ENCODE results near the gene DHRSX. TPM values are rescaled to one million over a fixed set of nuclear protein-coding genes. Genes with fewer than 3 reads are reported as not detected.
A peak's percentile ranks its signal among the peaks of the same experiment; 100 is the strongest.
"Not testable (repeated sequence)": the region's sequence is repeated elsewhere in the genome, so short reads cannot be mapped to it uniquely, and the experiment has no call there.

The DHRSX gene
- total RNA-seq, 2 experiments from 2014 or later: 13.8 to 17.7 TPM

- Mint-ChIP-seq H3K27me3 (no peaks in the 10 kb centered on the region), H3K9me3 (ENCODE audit: low read depth) (peaks cover 8% of the 10 kb centered on the region), H3K4me3 (no peak overlapping the region), H3K36me3 (ENCODE audit: low read depth) (peaks cover 29% of the 10 kb centered on the region), H3K4me1 (no peaks in the 10 kb centered on the region), H3K27ac (no peak overlapping the region)
- DNase-seq (no peak), ATAC-seq (no peak)
- CTCF ChIA-PET: no interaction called here
- POLR2A ChIA-PET: no interaction called here
- intact Hi-C loops (cut with DNase I, micrococcal nuclease): no loop called here
Measured at GRCh38 chrX:2369206-2369605, 131.6 kb downstream of the DHRSX start.

- H3K4me1 Mint-ChIP-seq: no peaks in the 10 kb centered on the region
- intact Hi-C loops (cut with DNase I, micrococcal nuclease): no loop called here
- peaks cover 29% of the 10 kb centered on the region for H3K9me3 Mint-ChIP-seq (ENCODE audit: low read depth)
- no peaks in the 10 kb centered on the region for H3K27me3 Mint-ChIP-seq
- POLR2A ChIA-PET: no interaction called here
- DNase-seq: no peak
- no peak overlapping the region for H3K4me3 Mint-ChIP-seq
- peaks cover 35% of the 10 kb centered on the region for H3K36me3 Mint-ChIP-seq (ENCODE audit: low read depth)
- ATAC-seq: no peak
- CTCF ChIA-PET: no interaction called here
- no peak overlapping the region for H3K27ac Mint-ChIP-seq
Measured at GRCh38 chrX:2360731-2361130, 140.0 kb downstream of the DHRSX start.

GRCh38 chrX:2359522-2359921 is 141.3 kb downstream of the DHRSX start:
- Mint-ChIP-seq H3K9me3 (ENCODE audit: low read depth) (peaks cover 24% of the 10 kb centered on the region), H3K36me3 (ENCODE audit: low read depth) (peaks cover 39% of the 10 kb centered on the region)
- ATAC-seq; intact Hi-C loops (cut with DNase I, micrococcal nuclease); POLR2A ChIA-PET; CTCF ChIA-PET; H3K27ac Mint-ChIP-seq; DNase-seq; H3K27me3 Mint-ChIP-seq; H3K4me3 Mint-ChIP-seq; H3K4me1 Mint-ChIP-seq: not testable (repeated sequence)

- peak; percentile 22 for DNase-seq
- no peak overlapping the region for H3K27ac Mint-ChIP-seq
Measured at GRCh38 chrX:2351999-2352995, 148.5 kb downstream of the DHRSX start.

GRCh38 chrX:2351321-2351720 is 149.5 kb downstream of the DHRSX start:
- ChIA-PET CTCF (no interaction called here), POLR2A (no interaction called here)
- DNase-seq: no peak
- ATAC-seq: no peak
- H3K9me3 Mint-ChIP-seq (ENCODE audit: low read depth): peaks cover 8% of the 10 kb centered on the region
- H3K4me3 Mint-ChIP-seq: no peak overlapping the region
- H3K27me3 Mint-ChIP-seq: no peaks in the 10 kb centered on the region
- H3K4me1 Mint-ChIP-seq: no peaks in the 10 kb centered on the region
- intact Hi-C loops (cut with DNase I, micrococcal nuclease): no loop called here
- H3K27ac Mint-ChIP-seq: no peak overlapping the region
- H3K36me3 Mint-ChIP-seq (ENCODE audit: low read depth): peaks cover 64% of the 10 kb centered on the region

More at GRCh38 chrX:2351999-2352995, 148.5 kb downstream of the DHRSX start:
- Mint-ChIP-seq H3K9me3 (ENCODE audit: low read depth) (peaks cover 3% of the 10 kb centered on the region), H3K27me3 (no peaks in the 10 kb centered on the region), H3K4me3 (no peak overlapping the region), H3K4me1 (no peaks in the 10 kb centered on the region), H3K36me3 (ENCODE audit: low read depth) (peaks cover 56% of the 10 kb centered on the region)
- peak; percentile 66 for ATAC-seq
- ChIA-PET POLR2A (no interaction called here), CTCF (no interaction called here)
- intact Hi-C loops (cut with DNase I, micrococcal nuclease): no loop called here

GRCh38 chrX:2350703-2351102 is 150.1 kb downstream of the DHRSX start:
- CTCF ChIA-PET; H3K4me1 Mint-ChIP-seq; intact Hi-C loops (cut with DNase I, micrococcal nuclease); H3K27me3 Mint-ChIP-seq; POLR2A ChIA-PET; H3K4me3 Mint-ChIP-seq; ATAC-seq; H3K27ac Mint-ChIP-seq; DNase-seq: not testable (repeated sequence)
- Mint-ChIP-seq H3K36me3 (ENCODE audit: low read depth) (peaks cover 67% of the 10 kb centered on the region), H3K9me3 (ENCODE audit: low read depth) (peaks cover 11% of the 10 kb centered on the region)

GRCh38 chrX:2350036-2350435 is 150.7 kb downstream of the DHRSX start:
- peaks cover 11% of the 10 kb centered on the region for H3K9me3 Mint-ChIP-seq (ENCODE audit: low read depth)
- intact Hi-C loops (cut with DNase I, micrococcal nuclease); POLR2A ChIA-PET: not testable (repeated sequence)

GRCh38 chrX:2348211-2348610 is 152.6 kb downstream of the DHRSX start:
- DNase-seq: no peak
- intact Hi-C loops (cut with DNase I, micrococcal nuclease): no loop called here
- Mint-ChIP-seq H3K4me3 (no peak overlapping the region), H3K4me1 (no peaks in the 10 kb centered on the region), H3K27ac (no peak overlapping the region), H3K9me3 (ENCODE audit: low read depth) (peaks cover 15% of the 10 kb centered on the region), H3K27me3 (no peaks in the 10 kb centered on the region), H3K36me3 (ENCODE audit: low read depth) (peaks cover 75% of the 10 kb centered on the region)
- CTCF ChIA-PET: no interaction called here
- POLR2A ChIA-PET: no interaction called here
- no peak for ATAC-seq

More at GRCh38 chrX:2350036-2350435, 150.7 kb downstream of the DHRSX start:
- H3K27ac Mint-ChIP-seq, DNase-seq, H3K27me3 Mint-ChIP-seq, ATAC-seq, CTCF ChIA-PET, H3K4me3 Mint-ChIP-seq, H3K4me1 Mint-ChIP-seq: not testable (repeated sequence)
- H3K36me3 Mint-ChIP-seq (ENCODE audit: low read depth): peaks cover 71% of the 10 kb centered on the region

GRCh38 chrX:2346158-2346557 is 154.6 kb downstream of the DHRSX start:
- Mint-ChIP-seq H3K9me3 (ENCODE audit: low read depth) (peaks cover 17% of the 10 kb centered on the region), H3K36me3 (ENCODE audit: low read depth) (peaks cover 82% of the 10 kb centered on the region), H3K27ac (no peak overlapping the region), H3K4me1 (no peaks in the 10 kb centered on the region), H3K27me3 (no peaks in the 10 kb centered on the region), H3K4me3 (no peak overlapping the region)
- intact Hi-C loops (cut with DNase I, micrococcal nuclease): no loop called here
- DNase-seq (no peak), ATAC-seq (no peak)
- ChIA-PET CTCF (no interaction called here), POLR2A (no interaction called here)

- H3K9me3 Mint-ChIP-seq (ENCODE audit: low read depth): peaks cover 15% of the 10 kb centered on the region
- no peaks in the 10 kb centered on the region for H3K4me1 Mint-ChIP-seq
- no peak overlapping the region for H3K4me3 Mint-ChIP-seq
- no peak overlapping the region for H3K27ac Mint-ChIP-seq
- intact Hi-C loops (cut with DNase I, micrococcal nuclease): no loop called here
- peaks cover 82% of the 10 kb centered on the region for H3K36me3 Mint-ChIP-seq (ENCODE audit: low read depth)
- DNase-seq (no peak), ATAC-seq (no peak)
- no peaks in the 10 kb centered on the region for H3K27me3 Mint-ChIP-seq
- ChIA-PET CTCF (no interaction called here), POLR2A (no interaction called here)
Measured at GRCh38 chrX:2345562-2345961, 155.2 kb downstream of the DHRSX start.

GRCh38 chrX:2343413-2343812 is 157.4 kb downstream of the DHRSX start:
- Mint-ChIP-seq H3K9me3 (ENCODE audit: low read depth) (peaks cover 29% of the 10 kb centered on the region), H3K36me3 (ENCODE audit: low read depth) (peaks cover 90% of the 10 kb centered on the region), H3K4me1 (no peaks in the 10 kb centered on the region), H3K27me3 (no peaks in the 10 kb centered on the region), H3K4me3 (no peak overlapping the region), H3K27ac (no peak overlapping the region)
- DNase-seq (no peak), ATAC-seq (no peak)
- POLR2A ChIA-PET: no interaction called here
- intact Hi-C loops (cut with DNase I, micrococcal nuclease): no loop called here
- CTCF ChIA-PET: no interaction called here

- ChIA-PET CTCF (no interaction called here), POLR2A (no interaction called here)
- Mint-ChIP-seq H3K4me1 (no peaks in the 10 kb centered on the region), H3K36me3 (ENCODE audit: low read depth) (peaks cover 86% of the 10 kb centered on the region), H3K9me3 (ENCODE audit: low read depth) (peaks cover 29% of the 10 kb centered on the region), H3K4me3 (no peak overlapping the region), H3K27ac (no peak overlapping the region), H3K27me3 (no peaks in the 10 kb centered on the region)
- intact Hi-C loops (cut with DNase I, micrococcal nuclease): no loop called here
- no peak for DNase-seq
- no peak for ATAC-seq
Measured at GRCh38 chrX:2342874-2343273, 157.9 kb downstream of the DHRSX start.
